Stimulated activated CD8-positive, alpha-beta memory T cell treated with anti-CD3 and anti-CD28 coated beads, Interleukin-15, amount 100 ng/mL, for 1 hour (primary cell): ENCODE measurements around the gene CHMP5.

ENCODE experiments used
- DNase-seq: peaks from one replicate; pipeline ENCODE4 v3.0.0-alpha.2; 2020; ENCODE audit warnings: low read depth

CHMP5 gene

GRCh38 chr9:33318225-33318624 is 53.4 kb downstream of the CHMP5 start:
- no peak for DNase-seq

DNA sequence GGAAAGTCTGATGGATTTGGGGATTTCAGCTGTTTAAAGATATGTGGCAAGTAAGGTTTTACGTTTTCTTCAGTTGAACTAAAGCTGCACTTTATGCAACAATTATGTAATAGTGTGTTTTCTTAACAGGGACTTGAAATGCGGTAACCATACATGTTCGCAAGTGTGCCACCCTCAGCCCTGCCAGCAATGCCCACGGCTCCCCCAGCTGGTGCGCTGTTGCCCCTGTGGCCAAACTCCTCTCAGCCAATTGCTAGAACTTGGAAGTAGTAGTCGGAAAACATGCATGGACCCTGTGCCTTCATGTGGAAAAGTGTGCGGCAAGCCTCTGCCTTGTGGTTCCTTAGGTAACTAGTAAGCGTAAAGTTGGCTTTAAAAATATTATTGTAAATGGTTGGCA is 53.9 kb downstream of the CHMP5 start:
- no peak for DNase-seq

DNA sequence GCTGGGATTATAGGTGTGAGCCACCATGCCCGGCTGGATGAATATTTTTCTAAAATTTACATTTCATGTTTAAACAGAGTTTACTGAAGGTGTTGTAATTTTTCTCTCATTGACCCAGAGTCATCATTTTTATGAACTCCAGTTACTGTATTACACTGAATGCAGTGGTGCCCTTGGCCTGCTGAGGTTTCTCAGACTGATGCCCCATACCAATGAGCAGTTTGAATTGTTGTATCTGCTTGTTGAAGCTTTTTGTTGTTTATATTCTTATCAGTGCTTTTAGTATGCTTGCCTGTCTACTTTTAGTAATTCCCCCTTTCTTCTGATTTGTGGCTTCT is 55.4 kb downstream of the CHMP5 start:
- no peak for DNase-seq

- no peak for DNase-seq
Measured at GRCh38 chr9:33320568-33321261, 55.9 kb downstream of the CHMP5 start.

DNA sequence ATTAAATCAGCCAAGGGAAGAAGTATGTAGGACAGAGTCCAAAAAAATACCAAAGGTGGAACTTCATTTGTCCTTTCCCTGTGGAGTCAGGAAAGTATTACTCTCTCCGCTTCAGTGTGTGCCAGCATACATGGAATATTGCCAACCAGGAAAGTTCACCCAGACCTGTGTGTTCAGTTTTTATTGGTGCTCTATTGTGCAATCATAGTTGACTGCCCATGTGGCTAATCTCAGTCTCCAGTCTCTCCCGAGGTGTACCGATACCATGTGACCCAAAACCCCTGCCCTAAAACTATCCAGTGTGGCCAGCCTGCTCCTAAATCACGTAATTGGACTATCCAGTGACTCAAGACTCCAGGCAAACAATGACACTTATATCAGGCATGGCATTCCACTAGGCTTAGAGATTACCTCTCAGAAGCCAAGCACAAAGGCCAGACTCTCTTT is 64.3 kb downstream of the CHMP5 start:
- DNase-seq: no peak

GRCh38 chr9:33329979-33330378 is 65.1 kb downstream of the CHMP5 start:
- DNase-seq: no peak

GRCh38 chr9:33331377-33331891 is 66.6 kb downstream of the CHMP5 start:
- no peak for DNase-seq
